B cell (primary cell): Measurements from ENCODE around the gene PCDHGB4.

Experiments used
- EZH2 ChIP-seq: IDR thresholded peaks from 2 replicates; pipeline ENCODE4 v1.6.1; 2012; ENCODE audit warnings: borderline replicate concordance, low read depth, mild to moderate bottlenecking, moderate library complexity, low read length; ENCODE audit not compliant: insufficient read depth, poor library complexity, severe bottlenecking
- TF ChIP-seq, protein P1 (sequence below): fragments of 200-600 bp; IDR thresholded peaks from one replicate; pipeline ENCODE4 v1.8.0; 2022; ENCODE audit warnings: antibody characterized with exemption, mild to moderate bottlenecking

- TF ChIP-seq, protein P1, sequence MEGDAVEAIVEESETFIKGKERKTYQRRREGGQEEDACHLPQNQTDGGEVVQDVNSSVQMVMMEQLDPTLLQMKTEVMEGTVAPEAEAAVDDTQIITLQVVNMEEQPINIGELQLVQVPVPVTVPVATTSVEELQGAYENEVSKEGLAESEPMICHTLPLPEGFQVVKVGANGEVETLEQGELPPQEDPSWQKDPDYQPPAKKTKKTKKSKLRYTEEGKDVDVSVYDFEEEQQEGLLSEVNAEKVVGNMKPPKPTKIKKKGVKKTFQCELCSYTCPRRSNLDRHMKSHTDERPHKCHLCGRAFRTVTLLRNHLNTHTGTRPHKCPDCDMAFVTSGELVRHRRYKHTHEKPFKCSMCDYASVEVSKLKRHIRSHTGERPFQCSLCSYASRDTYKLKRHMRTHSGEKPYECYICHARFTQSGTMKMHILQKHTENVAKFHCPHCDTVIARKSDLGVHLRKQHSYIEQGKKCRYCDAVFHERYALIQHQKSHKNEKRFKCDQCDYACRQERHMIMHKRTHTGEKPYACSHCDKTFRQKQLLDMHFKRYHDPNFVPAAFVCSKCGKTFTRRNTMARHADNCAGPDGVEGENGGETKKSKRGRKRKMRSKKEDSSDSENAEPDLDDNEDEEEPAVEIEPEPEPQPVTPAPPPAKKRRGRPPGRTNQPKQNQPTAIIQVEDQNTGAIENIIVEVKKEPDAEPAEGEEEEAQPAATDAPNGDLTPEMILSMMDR, result no peak
- TF ChIP-seq EZH2, result no peak
These were observed 35.9 kb upstream of the PCDHGB4 start for GRCh38 chr5:141351591-141351990.
